NCI-H187 (cell line): ENCODE data around the gene SIGLEC11.
"Not testable (repeated sequence)": the region's sequence is repeated elsewhere in the genome, so short reads cannot be mapped to it uniquely, and the experiment has no call there.

Source experiments
- DNase-seq, 2 experiments: peaks; one replicate each; lab custom pipeline; 2025; lab: John Stamatoyannopoulos, UW

The SIGLEC11 gene

DNA sequence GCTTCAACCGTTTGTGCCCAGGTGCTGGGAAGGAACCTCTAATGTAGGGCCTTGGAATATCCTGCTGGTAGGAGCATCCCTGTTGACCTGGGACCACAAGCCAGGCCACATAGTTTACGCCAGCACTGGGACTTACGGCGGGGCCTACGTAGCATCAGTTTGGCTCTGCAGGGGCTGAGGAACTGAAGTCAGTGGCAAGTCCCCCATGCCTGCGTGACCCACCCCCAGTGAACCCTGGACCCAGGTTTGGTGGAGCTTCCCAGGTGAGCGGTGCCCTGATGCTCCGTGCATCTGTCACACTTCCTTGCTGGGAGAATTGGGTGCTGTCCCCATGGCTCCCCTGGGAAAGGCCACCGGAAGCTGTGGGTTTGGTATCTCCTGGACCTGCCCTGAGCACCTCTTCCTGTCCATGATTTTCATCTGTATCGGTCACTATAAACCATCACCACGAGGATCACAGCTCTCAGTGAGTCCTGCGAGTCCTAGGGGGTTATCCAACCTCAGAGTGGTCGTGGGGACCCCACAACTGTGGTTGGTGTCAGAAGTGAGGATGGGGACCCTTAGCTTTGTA is 9.9 kb downstream of the SIGLEC11 start:
- no peak for DNase-seq

- no peak for DNase-seq
These were observed 10.4 kb downstream of the SIGLEC11 start for GRCh38 chr19:49950590-49950948.

DNA sequence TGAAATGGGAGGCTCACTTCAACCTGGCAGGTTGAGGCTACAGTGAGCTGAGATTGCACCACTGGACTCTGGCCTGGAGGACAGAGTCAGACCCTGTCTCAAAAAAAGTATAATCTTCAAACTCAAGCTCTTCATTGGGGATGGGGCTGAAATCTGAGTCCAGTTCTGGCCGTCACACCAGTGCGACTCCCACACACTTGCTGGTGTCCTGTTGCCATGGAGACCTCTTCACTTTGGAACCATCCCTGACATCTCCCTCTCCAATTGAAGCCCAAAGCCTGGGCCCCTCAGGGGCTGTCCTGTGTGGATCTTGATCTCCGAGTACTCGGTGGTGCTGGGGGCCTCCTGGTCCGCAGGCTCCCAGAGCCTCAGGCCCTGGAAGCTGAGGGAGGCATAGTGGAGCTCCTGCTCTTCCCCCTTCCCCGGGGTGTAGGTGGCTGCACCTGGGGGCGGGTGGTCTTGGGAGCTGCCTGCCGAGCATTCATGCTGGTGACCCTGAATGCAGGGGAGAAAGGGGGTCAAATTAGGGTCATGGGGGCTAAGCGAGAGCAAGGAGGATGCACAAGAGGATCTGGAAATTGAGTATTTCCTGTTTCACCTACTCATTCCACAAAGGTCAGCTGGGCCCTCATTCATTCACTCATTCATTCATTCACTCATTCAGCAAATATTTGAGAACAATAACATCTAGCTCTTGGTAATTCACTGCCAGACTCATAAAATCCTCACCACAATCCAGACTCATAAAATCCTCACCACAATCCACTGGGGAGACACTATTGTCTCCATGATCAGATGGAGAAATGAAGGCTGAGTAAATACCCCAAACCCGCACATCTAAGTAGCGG is 11.0 kb downstream of the SIGLEC11 start:
- DNase-seq = no peak

GRCh38 chr19:49946415-49946814 is 14.6 kb downstream of the SIGLEC11 start:
- DNase-seq = no peak

DNA sequence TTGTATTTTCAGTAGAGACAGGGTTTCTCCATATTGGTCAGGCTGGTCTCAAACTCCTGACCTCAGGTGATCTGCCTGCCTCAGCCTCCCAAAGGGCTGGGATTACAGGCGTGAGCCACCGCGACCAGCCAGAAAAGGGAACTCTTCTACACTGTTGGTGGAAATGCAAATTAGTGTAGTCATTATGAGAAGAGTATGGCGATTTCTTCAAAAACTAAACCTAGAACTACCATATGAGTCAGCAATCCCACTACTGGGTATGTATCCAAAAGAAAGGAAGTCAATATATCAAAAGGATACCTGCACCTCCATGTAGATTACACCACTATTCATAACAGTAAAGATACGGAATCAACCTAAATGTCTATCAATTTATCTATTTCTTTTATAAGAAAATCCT is 16.4 kb downstream of the SIGLEC11 start:
- DNase-seq = not testable (repeated sequence)

GRCh38 chr19:49940482-49940791 is 20.5 kb downstream of the SIGLEC11 start:
- DNase-seq = no peak

- no peak for DNase-seq
These were observed 21.1 kb downstream of the SIGLEC11 start for GRCh38 chr19:49939721-49940481.

GRCh38 chr19:49938662-49939061 is 22.3 kb downstream of the SIGLEC11 start:
- DNase-seq = no peak

DNA sequence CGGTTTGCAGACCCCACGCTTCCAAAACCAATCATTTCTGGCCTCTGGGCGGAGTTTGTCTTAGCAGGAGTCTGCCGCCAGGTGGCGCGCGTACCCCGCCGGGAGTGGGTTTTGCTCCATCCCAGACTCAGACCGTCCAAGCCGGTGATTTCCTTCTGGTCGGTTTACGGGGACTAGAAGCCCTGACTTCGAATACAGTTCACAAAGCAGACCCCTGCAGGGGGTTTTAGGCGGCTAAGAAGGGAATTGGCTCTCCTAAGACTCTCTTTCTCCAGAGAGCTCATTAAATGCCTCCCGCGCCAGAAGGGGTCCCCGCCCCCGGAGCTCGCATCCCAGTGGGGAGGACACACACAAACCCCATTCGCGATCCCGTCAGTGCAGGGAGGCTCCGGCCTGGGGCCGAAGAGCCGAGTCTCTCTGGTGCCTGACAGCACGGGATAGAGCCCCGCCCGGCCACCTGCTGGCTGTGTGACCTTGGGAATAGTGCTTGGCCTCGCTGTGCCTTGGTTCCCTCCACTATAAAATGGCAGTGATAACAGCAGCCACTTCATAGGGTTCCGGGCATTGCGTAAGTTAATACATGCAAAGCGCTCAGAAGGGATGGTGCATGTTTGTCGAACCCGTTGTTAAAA is 23.1 kb downstream of the SIGLEC11 start:
- peak; percentile 37 to 84 for DNase-seq

GRCh38 chr19:49936549-49936948 is 24.4 kb downstream of the SIGLEC11 start:
- DNase-seq = no peak

GRCh38 chr19:49933643-49934042 is 27.3 kb downstream of the SIGLEC11 start:
- no peak for DNase-seq

DNA sequence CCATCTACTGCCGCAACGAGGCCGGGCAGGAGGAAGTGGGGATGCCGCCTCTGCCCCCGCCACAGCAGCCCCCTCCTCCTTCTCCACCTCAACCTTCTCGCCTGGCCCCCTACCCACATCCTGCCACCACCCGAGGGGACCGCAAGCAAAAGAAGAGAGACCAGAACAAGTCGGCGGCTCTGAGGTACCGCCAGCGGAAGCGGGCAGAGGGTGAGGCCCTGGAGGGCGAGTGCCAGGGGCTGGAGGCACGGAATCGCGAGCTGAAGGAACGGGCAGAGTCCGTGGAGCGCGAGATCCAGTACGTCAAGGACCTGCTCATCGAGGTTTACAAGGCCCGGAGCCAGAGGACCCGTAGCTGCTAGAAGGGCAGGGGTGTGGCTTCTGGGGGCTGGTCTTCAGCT is 28.2 kb downstream of the SIGLEC11 start:
- DNase-seq = no peak

- DNase-seq = no peak
These were observed 28.9 kb downstream of the SIGLEC11 start for GRCh38 chr19:49932041-49932451.

GRCh38 chr19:49931293-49932040 is 29.5 kb downstream of the SIGLEC11 start:
- no peak for DNase-seq

DNA sequence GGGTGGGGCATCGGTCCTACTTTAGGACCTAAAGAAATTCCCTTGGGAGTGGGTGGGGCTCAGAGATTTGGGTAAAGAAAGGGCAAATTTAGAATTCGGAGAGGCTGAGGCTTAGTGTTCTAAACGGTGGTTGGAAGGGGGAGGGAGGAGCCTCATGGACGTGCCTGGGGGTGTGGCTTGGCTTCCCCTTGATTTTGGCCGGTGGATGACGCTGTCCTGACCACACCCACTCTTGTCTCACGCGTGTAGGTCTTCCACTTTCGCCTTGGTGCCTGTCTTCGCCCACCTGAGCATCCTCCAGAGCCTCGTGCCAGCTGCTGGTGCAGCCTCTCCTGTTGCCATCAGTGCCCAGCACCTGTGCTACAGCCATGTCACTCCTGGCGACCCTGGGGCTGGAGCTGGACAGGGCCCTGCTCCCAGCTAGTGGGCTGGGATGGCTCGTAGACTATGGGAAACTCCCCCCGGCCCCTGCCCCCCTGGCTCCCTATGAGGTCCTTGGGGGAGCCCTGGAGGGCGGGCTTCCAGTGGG is 30.4 kb downstream of the SIGLEC11 start:
- DNase-seq = peak in 1 of 2 experiments; percentile 78

DNA sequence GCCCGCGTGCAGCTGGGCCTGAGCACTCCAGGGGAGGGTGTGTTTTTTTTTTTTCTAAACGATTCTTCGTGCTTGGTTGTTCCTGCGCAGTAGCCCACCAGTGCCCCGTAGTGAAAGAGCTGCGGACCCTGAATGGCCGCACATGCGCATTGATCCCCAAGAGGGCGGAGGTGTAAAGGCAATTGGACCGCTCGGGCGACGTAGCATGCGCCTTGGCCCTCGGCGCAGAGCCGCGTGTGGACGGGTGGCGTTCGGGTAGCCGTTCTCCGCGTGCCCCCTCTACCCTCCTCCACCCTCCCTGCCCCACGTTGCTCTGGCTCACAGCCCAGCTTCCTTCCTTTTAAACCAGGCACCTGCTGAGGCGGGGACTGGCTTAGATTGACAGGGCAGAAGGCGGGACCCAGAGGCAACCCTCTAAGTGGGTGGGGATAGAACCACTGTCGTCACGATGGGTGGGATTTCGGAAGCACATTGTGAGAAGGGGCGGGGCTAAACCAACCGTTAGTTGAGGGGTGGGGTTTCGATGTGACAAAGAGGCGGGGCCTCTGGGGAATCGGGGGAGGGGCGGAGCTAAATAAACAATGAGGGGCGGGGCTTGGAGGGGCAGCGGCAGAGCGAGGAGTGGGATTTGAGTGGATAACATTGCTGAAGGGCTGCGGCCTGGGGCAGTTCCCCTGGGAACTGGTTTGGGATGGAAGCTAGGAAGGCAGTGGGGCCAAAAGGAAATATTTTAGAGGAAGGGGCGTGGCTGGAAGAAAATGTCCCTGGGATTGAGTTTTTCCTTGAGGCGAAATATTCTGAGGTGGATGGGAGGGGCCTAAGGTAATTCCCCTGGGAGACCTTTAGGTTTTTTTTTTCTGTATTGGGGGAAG is 31.1 kb downstream of the SIGLEC11 start:
- DNase-seq = peak; percentile 94 to 98

DNA sequence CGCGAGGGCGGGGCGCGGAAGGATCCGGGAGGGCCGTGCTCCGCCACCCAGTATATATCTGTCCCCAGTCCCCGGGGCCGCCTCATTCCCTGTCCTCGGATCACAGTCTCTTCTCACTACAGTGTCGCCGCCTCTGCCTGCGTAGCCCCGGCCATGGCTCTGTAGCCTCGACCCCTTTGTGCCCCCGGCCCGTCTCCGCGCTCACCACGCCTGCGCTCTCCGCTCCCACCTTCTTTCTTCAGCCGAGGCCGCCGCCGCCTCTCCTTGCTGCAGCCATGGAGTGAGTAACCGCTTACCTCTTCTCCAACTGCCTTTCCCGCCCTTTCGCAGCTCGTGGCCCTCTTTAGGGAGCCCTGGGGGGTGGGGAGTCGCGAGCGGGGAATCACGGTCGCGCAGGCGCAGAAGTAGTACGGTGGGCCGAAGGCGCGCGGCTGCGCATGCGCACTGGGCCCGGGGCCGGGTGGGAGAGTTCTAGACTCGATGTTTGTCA is 31.8 kb downstream of the SIGLEC11 start, which contains the start of the genes ATF5 and NUP62:
Gene ATF5, plus strand, starts transcription at position 85 of the 490 bp plus-strand sequence. CDS start 1,646 bp downstream, outside the sequence.
Gene NUP62, minus strand, starts transcription at position 384 of the 490 bp plus-strand sequence. CDS start 19,697 bp downstream, outside the sequence.
- DNase-seq = peak; percentile 95 to 96

GRCh38 chr19:49927526-49928264 is 33.3 kb downstream of the SIGLEC11 start:
- no peak for DNase-seq

DNA sequence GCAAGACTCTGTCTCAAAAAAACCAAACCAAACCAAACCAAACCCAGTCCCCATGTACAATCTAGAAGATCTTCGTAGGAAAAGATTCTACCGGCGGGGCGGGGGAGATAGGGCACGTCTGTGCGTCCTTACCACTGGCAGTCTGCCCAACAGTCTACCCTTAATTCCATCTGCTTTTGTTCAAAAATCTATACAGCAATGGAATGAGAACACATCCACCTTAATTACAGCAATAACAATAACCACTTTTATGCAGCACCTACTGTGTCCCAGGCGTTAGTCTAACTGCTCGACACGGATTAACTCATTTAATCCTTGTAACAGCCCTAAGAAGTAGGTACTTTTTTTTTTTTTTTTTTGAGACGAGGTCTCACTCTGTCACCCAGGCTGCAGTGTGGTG is 34.5 kb downstream of the SIGLEC11 start:
- no peak for DNase-seq
